GM18868 (cell line): ENCODE measurements around the gene MEN1.
"Not testable (repeated sequence)": the region's sequence is repeated elsewhere in the genome, so short reads cannot be mapped to it uniquely, and the experiment has no call there.

Source experiments
- ATAC-seq: cut with Tn5 transposase; IDR thresholded peaks from one replicate; pipeline ENCODE4 v1.9.1; 2021; ENCODE audit warnings: mild to moderate bottlenecking, moderate library complexity; ENCODE audit not compliant: unreplicated experiment

Gene MEN1

DNA sequence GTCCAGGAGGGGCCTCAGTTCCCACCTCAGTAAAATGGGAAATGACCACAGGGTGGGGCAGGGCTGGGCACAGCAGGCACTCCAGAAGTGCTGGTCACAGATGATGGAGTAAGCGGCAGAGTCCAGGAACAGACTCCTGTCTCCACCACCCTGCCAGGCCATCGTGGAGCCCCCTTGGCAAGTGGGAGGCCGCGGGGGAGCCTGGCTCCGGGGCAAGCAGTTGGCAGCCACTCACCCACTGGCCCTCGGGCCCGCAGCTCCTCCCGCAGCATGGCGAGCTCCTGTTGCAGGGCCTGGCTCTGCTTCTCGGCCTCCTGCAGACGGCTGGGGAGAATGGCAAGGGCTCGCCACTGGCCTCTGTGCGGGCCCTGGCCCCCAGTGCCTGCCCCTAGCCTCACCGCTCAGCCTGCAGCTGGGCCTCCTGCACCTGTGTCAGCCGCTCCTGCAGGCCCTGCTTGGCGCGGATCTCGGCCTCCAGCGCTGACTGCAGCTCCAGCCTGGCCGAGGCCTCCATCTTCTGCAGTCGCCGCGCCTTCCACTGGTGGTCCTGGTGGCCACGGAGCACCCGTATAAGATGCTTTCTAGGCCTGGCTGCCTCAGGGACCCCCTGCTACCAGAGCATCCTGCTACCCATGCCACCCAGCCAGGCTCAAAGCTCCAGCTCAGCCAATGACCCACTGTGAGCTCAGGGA lies 23.8 kb upstream of the MEN1 start:
- ATAC-seq, result no peak

DNA sequence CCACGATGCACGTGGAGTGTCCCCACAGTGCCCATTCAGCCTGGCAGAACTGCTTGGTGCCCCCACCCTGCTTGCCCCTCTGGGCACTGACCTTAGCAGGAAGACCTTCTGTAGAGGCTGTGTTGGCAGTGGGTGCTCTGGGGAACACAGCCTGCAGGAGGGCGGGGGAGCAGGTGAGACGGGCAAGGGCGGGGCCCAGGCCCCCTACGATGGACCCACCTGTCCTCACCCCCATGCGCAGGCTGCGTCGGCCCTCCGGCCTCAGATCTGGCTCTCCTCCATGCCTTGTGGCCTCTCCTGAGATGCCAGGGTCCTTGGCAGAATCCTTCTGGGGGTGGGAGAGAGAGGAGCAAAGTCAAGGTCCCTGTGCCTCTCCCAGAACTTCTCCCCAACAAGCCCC lies 23.2 kb upstream of the MEN1 start:
- ATAC-seq, result no peak

DNA sequence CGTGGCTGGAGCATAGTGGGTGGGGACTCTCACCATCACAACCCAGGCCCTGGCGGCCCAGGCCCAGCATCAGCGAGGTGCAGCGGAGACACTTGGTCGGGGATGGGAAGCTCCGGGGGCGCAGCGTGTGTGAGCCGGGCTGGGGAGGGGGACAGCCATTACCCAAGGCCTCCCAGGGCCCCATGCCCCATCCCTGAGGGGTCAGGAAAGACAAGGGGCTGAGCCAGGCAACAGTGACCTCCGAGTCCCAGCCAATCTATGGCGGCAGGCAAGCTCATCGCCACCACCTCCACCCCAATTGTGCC lies 22.8 kb upstream of the MEN1 start:
- no peak for ATAC-seq

DNA sequence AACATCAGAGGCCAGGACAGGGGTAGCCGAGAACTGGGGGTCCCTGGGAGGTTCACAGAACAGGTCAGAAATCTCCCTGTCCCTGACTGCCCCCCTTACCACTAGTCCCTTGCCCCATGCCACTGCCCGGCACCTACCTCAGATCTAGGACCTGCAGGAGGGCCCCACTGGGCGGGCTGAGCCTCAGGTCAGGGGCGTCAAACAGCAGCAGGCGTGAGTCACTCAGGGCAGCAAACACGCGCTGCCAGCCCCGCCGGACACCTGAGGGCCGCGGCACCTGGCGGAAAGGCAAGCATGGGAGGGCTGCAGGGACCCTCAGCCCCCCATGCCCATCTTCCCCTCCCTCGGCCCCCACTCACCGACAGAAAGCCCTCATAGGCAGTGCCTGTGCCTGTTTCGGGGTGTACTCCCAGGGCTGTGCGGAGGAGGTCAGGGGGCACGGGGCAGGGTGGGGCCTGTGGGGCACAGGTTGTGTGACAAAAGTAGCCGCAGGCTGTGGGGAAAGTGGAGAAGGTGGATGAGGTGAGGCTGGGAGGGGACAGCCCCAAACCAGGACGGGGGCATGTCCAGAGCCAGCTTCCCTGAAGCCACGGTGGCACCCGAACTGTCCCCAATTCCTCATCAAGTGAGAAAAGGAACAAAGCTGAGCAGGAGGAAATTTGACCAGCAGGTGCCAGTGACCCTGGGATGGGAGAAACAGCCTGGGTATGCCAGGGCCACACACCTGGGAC lies 22.3 kb upstream of the MEN1 start:
- no peak for ATAC-seq

DNA sequence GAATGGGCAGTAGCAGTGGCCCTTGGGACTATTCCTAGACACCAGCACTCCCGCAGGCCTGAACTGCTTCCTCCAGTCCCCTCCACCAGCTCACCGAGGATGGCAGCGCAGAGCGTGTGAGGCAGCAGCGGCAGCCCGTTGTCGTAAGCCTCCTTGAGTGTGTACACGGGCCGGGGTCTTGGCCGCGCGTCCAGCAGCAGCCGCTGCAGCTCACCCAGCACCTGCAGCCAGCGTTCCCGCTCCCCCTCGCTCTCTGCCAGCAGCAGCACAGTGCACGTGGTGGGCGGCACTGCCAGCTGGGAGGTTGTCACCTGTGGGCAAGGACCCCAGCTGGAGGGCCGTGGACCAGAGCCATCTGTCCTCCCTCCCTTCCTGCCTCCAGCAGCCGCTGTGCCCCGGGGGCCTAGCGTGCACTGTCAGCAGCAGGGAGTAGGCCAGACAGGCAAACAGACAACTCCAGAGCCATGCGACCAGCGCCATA lies 21.1 kb upstream of the MEN1 start:
- ATAC-seq, result no peak

DNA sequence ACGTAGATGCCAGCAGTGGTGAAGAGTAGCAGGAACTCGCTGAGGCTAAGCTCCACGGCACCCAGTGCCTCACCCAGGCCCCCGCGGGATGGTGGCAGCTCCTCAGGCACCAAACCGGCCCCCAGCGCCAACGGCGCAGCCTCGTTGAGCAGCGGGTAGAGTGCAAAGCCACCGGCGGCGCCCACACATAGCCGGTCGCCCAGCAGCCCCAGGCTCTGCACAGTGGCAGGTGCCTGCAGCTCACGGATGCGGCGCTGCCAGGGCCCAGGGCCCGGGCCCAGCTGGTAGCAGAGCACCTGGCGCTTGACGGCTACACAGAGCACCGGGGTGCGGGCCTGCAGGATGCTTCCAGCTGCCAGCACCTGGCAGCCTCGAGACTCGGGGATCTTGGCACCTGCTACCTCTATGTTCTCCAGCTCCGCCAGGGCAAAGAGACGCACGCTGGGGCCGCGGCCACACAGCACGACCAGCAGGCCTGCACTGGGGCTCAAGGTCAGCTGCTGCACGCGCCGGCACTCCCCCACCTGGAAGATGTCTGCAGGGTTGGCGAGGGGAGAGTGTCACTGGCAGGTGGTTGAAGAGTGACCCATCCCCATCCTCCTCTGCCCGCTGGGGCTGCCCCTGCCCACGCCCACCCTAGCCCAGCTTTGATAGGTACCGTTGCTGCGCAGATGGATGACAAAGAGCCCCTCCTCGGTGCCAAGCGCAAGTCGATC lies 19.3 kb upstream of the MEN1 start:
- no peak for ATAC-seq

DNA sequence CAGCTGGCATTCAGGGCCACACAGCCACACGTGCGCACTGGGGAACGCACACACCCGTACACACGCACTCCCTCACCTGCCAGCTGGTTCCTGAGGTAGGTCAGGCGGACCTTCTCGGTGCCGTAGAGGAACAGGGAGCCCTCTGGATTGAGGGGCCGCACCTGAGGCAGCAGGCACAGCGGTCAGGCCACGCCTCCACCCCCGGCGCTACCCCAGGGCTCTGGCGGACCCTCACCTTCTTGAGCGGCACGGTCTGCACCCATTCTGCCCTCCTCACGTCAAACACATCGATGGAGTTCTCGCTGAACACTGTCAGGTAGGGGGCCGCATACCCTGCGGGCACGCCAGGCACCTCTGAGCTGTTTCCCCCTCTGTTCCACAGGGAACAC lies 17.1 kb upstream of the MEN1 start:
- ATAC-seq, result no peak

DNA sequence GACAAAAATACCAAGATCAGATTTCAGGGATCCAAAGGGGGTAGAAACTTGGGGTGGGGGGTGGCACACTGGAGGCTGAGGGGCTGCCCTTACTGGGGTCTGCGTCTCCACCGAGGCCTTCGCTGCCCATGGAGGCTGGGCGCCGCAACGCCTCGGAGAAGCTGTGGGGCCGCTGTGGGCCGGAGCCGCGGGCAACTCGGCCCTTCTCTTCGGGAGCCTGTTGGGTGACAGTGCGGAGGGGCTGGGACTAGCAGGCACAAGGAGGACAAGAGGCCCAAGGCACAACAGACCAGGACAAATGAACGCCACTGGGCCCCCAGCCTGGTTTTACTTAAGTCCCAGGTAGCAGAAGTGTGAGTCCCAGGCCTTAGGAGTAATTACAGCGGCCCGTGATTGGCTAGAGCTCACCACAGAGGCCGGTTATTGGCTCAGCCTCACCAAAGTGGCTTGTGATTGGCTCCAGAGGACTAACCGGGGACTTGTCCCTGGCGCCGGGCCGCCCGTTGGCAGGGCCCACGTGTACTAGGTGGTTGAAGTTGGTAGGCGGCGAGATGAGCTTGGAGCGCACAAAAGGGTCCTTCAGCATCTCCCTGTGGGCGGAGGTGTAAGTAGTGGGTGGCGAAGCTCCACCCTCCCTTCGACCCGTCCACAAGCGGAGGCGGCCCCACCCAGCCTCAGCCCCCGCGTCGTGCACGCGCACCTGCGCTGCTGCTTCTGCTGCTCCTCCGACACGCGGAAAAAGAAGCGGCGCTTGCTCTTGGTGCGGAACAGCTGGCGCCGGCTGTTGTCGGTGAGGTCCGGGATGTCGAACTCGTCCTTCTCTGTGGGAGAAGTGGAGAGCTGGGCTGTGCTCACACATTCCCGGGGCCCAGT lies 16.5 kb upstream of the MEN1 start:
- no peak for ATAC-seq

DNA sequence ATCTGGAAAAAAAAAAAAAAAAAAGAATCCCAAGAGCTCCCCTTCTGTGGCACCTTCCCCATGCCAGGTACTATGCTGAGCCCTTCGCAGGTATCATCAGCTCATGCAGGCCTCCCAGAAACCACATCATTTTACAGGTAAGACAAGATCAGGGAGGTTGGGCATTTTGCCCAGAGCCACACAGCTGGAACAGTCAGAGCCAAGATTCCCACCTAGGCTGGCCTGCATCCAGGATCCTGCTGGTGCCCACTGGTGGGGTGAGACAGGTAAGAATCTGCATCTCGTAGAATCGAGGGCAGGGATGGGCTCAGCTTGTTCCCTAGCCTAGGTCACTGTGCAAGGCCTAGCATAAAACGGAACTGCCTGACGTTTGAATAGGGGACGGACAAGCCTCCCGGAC lies 15.7 kb upstream of the MEN1 start:
- ATAC-seq, result no peak

DNA sequence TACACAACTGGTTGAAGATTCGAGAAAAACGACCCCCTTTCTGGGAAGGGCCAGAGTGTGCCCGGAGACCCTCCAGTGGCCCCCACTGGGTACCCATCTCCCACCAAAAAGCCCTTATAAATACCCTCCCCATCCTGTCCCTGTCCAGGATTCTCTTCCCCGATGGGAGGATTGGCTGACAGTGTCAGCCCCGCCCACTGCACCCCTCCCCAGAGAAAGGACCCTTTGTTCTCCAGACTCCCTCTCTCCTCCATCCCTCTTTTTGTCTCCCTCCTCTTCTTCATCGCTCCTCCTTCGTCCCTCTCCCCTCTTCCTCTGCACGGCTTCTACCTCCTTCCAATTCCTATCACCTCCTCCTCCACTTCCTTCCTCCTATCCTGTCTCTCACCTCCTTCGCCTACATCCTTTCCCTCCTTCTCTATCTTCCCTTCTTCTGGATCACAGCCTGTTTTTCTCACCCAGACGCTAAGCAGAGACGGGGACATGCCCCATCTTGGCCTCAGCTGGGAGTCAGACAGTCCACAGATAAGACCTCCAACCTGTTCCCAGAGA lies 13.3 kb upstream of the MEN1 start:
- ATAC-seq, result no peak

DNA sequence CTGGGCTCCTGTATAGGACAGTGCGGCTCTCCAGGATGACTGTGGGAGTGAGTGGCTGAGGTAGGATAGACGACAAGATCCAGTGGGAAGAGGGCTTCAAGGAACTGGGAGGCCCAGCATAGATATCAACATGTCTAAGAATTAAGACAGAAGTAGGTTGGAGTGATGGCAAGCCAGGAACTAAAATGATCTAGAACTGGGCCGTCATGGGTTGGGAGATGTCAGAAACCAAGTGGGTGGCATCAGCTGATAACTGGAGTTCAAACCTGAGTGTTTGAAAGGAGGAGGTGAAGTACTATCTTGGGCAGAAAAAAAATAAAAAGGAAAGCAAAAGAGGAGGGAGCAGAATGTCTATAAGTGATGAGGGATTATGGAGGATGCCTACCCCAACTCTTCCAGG lies 7.1 kb upstream of the MEN1 start:
- no peak for ATAC-seq

DNA sequence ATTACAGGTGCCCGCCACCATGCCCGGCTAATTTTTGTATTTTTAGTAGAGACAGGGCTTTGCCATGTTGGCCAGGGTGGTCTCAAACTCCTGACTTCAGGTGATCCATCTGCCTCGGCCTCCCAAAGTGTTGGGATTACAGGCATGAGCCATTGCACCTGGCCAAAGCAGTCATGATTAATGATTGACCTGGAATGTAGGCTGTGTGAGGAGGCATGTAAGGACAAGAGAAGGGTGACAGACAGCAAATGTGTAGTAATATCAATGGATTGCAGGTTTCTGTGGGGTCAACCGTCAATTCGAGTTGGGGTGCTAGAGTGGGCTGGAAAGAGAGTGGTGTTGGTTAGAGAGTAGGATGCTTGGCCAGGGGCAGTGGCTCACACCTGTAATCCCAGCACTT lies 5.1 kb upstream of the MEN1 start:
- ATAC-seq, result not testable (repeated sequence)

DNA sequence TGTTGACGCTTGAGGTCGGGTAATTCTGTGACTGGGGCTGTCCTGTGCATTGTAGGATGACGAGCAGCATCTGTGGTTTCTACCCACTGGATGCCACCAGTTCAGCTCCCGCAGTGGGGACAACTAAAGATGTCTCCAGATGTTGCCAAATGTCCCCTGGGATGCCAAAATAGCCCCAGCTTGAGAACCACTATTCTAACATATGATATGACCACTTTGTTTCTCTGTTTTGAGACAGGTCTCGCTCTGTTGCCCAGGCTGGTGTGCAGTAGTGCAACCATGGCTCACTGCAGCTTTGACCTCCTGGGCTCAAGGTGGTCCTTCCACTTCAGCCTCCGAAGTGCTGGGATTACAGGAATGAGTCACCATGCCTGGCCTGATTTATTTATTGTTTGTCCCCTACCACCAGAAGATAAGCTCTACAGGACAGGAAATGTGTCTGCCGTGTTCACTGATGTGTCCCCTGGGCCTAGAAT lies 4.4 kb upstream of the MEN1 start:
- peak; percentile 61 for ATAC-seq

DNA sequence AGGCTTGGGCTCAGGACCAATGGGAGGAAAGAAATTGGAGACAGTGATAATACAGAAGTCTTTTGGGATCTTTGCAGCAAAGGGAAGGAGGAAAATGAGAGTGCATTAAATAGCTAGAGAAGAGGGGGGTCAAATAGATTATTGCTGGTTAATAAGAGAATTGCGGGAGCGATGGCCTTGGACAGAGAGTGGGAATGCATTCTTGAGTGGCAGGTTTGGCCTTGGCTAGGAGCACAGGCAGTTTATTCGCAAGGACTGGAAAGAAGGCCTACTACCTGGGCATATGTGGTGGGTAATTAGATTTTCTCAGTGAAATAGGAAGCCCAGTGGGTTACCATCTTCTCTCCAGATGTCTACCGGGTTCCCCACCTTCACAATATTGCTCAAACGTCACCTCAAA lies 3.5 kb upstream of the MEN1 start:
- no peak for ATAC-seq

DNA sequence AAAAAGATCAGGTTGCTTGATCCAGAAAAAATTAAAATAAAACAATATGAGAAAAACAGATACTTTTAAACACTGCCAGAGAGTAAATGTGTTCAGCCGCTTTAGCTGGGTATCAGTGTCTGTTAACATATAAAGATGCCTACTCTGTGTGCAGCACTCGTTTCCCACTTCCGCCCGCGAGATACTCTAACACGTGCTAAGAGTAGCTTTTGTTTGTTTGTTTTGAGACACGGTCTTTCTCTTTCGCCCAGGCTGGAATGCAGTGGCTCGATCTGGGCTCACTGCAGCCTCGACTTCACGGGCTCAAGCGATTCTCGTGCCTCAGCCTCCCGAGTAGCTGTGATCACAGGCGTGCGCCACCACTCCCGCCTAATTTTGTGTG lies 531 bp upstream of the MEN1 start:
- no peak for ATAC-seq

DNA sequence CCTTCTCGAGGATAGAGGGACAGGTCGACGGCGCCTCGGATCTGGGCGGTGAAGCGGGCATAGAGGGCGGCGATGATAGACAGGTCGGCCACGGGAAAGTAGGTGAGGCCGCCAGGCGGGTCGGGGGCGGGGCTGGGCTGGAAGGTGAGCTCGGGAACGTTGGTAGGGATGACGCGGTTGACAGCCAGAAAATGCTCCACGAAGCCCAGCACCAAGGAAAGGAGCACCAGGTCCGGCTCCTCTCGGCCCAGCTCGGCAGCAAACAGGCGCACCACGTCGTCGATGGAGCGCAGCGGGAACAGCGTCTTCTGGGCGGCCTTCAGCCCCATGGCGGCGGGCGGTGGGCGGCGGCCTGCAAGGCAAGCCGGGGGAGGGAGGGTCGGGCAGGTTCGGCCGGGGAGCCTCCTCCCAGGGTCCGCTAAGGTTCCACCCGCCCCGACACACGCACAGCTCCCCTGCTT lies 540 bp downstream of the MEN1 start:
- no peak for ATAC-seq

DNA sequence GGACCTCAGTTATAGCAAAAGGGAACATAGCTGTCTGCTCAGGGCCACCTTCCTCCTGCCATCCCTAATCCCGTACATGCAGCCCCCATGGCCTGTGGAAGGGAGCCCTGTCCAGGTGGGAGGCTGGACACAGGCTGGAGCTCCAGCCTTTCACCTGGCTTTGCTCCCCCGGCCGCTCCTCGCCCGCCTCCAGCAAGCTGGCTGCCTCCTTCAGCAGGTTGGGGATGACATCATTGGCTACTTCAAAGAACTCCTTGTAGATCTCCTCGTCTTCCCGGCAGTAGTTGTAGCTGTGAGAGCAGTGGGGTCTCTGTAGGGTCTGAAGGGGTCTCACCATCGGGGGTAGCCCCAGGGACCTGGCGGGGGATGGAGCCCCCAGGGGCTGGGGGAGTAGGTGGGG lies 4.9 kb downstream of the MEN1 start:
- no peak for ATAC-seq

DNA sequence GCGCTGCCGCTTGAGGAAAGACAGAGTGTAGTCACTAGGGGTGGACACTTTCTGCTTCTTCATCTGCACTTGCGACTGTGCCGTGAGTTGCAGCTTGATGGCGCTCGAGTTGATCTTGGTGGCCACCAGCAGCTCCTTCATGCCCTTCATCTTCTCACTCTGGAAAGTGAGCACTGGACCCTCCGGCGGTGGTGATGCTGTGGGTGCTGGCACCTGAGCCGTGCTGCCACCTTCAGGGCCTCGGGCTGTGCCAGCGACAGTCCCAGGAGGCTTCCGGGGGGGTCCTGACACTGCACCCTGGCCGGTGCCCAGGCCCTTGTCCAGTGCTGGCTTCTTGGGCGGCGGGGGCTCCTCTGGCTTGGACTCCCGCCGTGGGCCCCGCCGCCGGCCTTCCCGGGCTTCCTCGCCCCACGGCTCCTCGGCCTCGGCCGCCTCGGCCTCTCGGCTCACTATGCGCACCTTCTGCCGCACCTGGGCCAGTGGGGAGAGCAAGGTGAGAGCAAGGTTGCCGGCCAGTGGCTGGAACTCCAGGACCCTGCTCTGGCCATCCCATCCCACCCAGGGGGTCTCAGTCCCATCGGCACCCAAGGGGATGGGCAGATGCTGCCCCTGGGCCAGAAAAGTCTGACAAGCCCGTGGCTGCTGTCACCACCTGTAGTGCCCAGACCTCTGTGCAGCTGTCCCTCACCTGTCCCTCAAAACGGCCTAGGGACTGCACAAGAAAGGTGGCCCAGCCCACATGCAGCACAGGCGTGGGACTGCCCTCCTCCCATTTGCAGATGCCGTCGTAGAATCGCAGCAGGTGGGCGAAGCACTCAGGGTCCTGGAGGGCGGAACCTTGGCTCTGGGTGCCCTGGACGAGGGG lies 5.8 kb downstream of the MEN1 start:
- no peak for ATAC-seq

DNA sequence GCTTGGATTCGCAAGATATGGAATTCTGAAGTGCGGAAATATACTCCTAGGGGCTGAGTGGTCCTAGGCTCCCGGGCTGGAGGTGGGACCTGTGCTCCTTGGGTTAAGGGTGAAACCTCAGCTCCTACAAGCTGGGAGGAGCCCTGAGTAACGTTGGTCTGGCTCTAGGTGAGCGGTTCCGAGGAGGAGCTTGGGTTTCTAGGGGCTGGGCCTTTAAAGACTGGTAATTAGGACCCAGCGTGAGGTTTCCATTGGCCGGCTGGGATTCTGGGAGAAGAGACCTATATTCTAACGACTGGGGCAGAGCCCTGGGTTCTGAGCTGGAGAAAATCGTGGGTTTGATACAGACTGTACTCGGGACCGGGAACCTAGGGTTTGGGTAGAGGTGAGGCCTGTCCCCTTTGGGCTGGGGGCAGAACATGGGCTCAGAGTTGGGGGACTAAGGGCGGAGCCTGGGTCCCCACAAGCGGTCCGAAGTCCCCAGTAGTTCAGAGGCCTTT lies 6.5 kb downstream of the MEN1 start:
- ATAC-seq, result no peak
